ENCODE data around the gene GLDN.

- TF ChIP-seq POLR2A (IDR thresholded peaks at IDR 0.05; ENCODE audit: low read length) (no peak), GATA1 (IDR thresholded peaks at IDR 0.05; ENCODE audit: low read depth, low read length) (no peak)
Measured at GRCh38 chr15:51322621-51323296, 18.7 kb upstream of the GLDN start.

Measured in erythroblast (primary cell).